ENCODE data around the gene DHX16. TPM values are rescaled to one million over a fixed set of nuclear protein-coding genes. Genes with fewer than 3 reads are reported as not detected.

Gene DHX16
- total and polyA plus RNA-seq, 9 of the 15 experiments (the other 6 are each of a cell fraction or from before 2014, with no cell fraction given): 14.6 to 66.1 (median 47.5) TPM

DNA sequence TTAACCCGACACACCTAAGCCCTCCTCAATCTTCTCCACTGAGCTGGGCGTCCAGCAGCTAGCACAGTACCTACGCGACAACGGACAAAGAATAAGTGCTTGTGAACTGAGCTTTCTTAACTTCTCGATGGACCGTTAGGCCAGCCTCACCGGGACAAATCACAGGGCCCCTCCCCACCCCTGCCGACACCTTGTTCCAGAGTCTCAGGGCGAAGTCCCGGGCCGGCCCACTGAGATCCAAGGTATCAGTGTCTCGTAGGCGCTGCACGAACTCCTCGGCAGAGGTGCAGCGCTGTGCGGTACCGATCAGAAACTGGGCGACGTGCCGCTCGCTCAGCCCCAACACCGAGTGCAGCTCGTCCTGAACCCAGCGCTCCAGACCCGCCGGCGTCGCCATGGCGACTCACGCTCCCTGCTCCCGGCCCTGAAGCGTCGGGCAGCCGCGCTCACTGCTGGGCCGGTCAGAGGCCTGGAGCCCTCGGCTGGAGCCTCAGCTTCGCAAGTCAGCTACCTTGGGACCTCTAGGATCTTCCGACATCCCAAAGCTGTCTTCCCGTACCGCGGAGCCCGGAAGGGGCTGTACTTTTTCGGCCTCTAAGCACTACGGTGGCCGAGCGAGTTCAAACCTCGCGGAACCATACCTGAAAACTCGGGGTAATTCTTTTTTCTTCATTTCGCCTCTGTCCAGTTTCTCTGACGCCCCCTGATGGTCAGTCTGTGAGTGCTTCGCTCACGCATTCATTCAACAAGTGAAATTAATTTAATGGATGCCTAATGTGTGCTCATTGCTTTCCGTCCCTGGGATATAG, at the start of gene DHX16 (continued):
- TF ChIP-seq ZNF407 (IDR thresholded peaks at IDR 0.05; ENCODE audit: low read depth) (peak; percentile 98), RHOXF2B (CRISPR knock-in tag; conservative IDR thresholded peaks at IDR 0.05) (no peak), FOXA3 (CRISPR knock-in tag; conservative IDR thresholded peaks at IDR 0.05 in 1 of 2, IDR thresholded peaks at IDR 0.05 in 1 of 2) (0 out of 4 replicates have a peak, but pooled peaks of 1 of the 2 experiments have one; percentile 71), ZKSCAN8 (CRISPR knock-in tag; IDR thresholded peaks at IDR 0.05) (no peak), TAF9B (IDR thresholded peaks at IDR 0.05; ENCODE audit: partially characterized antibody) (no peak), DEAF1 (CRISPR knock-in tag; IDR thresholded peaks at IDR 0.05) (peak; percentile 25; the same call in 1 of the 2 replicates), DNMT1 (IDR thresholded peaks at IDR 0.05) (no peak), ZNF263 (CRISPR knock-in tag; IDR thresholded peaks at IDR 0.05; ENCODE audit: borderline replicate concordance) (peak; percentile 57), ZNF785 (CRISPR knock-in tag; IDR thresholded peaks at IDR 0.05) (no peak), CHD2 (IDR thresholded peaks at IDR 0.05; ENCODE audit: low read depth, low read length) (peak; percentile 91)
- TF ChIP-seq, protein P1, sequence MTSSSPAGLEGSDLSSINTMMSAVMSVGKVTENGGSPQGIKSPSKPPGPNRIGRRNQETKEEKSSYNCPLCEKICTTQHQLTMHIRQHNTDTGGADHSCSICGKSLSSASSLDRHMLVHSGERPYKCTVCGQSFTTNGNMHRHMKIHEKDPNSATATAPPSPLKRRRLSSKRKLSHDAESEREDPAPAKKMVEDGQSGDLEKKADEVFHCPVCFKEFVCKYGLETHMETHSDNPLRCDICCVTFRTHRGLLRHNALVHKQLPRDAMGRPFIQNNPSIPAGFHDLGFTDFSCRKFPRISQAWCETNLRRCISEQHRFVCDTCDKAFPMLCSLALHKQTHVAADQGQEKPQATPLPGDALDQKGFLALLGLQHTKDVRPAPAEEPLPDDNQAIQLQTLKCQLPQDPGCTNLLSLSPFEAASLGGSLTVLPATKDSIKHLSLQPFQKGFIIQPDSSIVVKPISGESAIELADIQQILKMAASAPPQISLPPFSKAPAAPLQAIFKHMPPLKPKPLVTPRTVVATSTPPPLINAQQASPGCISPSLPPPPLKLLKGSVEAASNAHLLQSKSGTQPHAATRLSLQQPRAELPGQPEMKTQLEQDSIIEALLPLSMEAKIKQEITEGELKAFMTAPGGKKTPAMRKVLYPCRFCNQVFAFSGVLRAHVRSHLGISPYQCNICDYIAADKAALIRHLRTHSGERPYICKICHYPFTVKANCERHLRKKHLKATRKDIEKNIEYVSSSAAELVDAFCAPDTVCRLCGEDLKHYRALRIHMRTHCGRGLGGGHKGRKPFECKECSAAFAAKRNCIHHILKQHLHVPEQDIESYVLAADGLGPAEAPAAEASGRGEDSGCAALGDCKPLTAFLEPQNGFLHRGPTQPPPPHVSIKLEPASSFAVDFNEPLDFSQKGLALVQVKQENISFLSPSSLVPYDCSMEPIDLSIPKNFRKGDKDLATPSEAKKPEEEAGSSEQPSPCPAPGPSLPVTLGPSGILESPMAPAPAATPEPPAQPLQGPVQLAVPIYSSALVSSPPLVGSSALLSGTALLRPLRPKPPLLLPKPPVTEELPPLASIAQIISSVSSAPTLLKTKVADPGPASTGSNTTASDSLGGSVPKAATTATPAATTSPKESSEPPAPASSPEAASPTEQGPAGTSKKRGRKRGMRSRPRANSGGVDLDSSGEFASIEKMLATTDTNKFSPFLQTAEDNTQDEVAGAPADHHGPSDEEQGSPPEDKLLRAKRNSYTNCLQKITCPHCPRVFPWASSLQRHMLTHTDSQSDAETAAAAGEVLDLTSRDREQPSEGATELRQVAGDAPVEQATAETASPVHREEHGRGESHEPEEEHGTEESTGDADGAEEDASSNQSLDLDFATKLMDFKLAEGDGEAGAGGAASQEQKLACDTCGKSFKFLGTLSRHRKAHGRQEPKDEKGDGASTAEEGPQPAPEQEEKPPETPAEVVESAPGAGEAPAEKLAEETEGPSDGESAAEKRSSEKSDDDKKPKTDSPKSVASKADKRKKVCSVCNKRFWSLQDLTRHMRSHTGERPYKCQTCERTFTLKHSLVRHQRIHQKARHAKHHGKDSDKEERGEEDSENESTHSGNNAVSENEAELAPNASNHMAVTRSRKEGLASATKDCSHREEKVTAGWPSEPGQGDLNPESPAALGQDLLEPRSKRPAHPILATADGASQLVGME (CRISPR knock-in tag; IDR thresholded peaks at IDR 0.05): no peak

Measured in K562 (cell line).